ENCODE results near the gene NRGN. TPM values are rescaled to one million over a fixed set of nuclear protein-coding genes. Genes with fewer than 3 reads are reported as not detected.

Gene NRGN
- polyA plus RNA-seq, 1 donor from 2014 or later, result 0.69 TPM

GRCh38 chr11:124737638-124738305 is 2.0 kb upstream of the NRGN start:
- H3K9me2 ChIP-seq (ENCODE audit: insufficient read depth, low read length), result no peaks in the 10 kb centered on the region
- H3F3A ChIP-seq (ENCODE audit: insufficient read depth, low read length, poor library complexity, severe bottlenecking), result no peaks in the 10 kb centered on the region
- H3K4me3 ChIP-seq (ENCODE audit: low read length), result no peak overlapping the region
- no peak for TF ChIP-seq SMC3 (conservative IDR thresholded peaks at IDR 0.05; ENCODE audit: poor library complexity)
- H3K9me3 ChIP-seq (ENCODE audit: low read length), result no peaks in the 10 kb centered on the region
- no peaks in the 10 kb centered on the region for H4K20me1 ChIP-seq (ENCODE audit: insufficient read depth)
- no peak overlapping the region for H3K4me2 ChIP-seq (ENCODE audit: low read length)
- peaks cover 29% of the 10 kb centered on the region for H3K27me3 ChIP-seq (ENCODE audit: insufficient read depth, low read depth, low read length)
- no peaks in the 10 kb centered on the region for H3K36me3 ChIP-seq (ENCODE audit: insufficient read depth, low read length)
- no peak overlapping the region for H3K9ac ChIP-seq (ENCODE audit: low read length)
- H2AFZ ChIP-seq (ENCODE audit: low read depth, low read length), result no peak overlapping the region
- H3K27ac ChIP-seq (ENCODE audit: low read length), result no peak overlapping the region
- no peaks in the 10 kb centered on the region for H3K79me2 ChIP-seq (replicated peaks; ENCODE audit: insufficient read depth, low read length)

GRCh38 chr11:124738713-124739478 is 846 bp upstream of the NRGN start:
- Histone ChIP-seq H3K79me2 (replicated peaks; ENCODE audit: insufficient read depth, low read length) (no peaks in the 10 kb centered on the region), H4K20me1 (ENCODE audit: insufficient read depth) (no peaks in the 10 kb centered on the region), H3K36me3 (ENCODE audit: insufficient read depth, low read length) (no peaks in the 10 kb centered on the region), H3K4me2 (ENCODE audit: low read length) (peak overlapping the region; percentile 78), H3F3A (ENCODE audit: insufficient read depth, low read length, poor library complexity, severe bottlenecking) (no peaks in the 10 kb centered on the region), H3K4me3 (ENCODE audit: low read length) (peak overlapping the region; percentile 77), H3K9ac (ENCODE audit: low read length) (peak overlapping the region; percentile 42), H2AFZ (ENCODE audit: low read depth, low read length) (no peak overlapping the region), H3K9me3 (ENCODE audit: low read length) (no peaks in the 10 kb centered on the region), H3K27ac (ENCODE audit: low read length) (no peak overlapping the region), H3K27me3 (ENCODE audit: insufficient read depth, low read depth, low read length) (peaks cover 40% of the 10 kb centered on the region), H3K9me2 (ENCODE audit: insufficient read depth, low read length) (no peaks in the 10 kb centered on the region)
- TF ChIP-seq TAF1 (IDR thresholded peaks at IDR 0.05; ENCODE audit: low read depth) (no peak), EZH2 (IDR thresholded peaks at IDR 0.05; ENCODE audit: borderline replicate concordance, insufficient read depth, low read length, poor library complexity, severe bottlenecking) (no peak), MXI1 (conservative IDR thresholded peaks at IDR 0.05; ENCODE audit: poor library complexity, severe bottlenecking) (no peak), POLR2AphosphoS5 (IDR thresholded peaks at IDR 0.05) (no peak), CTCF (IDR thresholded peaks at IDR 0.05; ENCODE audit: poor library complexity, severe bottlenecking) (no peak), REST (IDR thresholded peaks at IDR 0.05; ENCODE audit: borderline replicate concordance) (no peak), EP300 (conservative IDR thresholded peaks at IDR 0.05; ENCODE audit: poor library complexity, severe bottlenecking) (no peak), SMC3 (conservative IDR thresholded peaks at IDR 0.05; ENCODE audit: poor library complexity) (no peak), RAD21 (conservative IDR thresholded peaks at IDR 0.05) (no peak)
